ENCODE results near the gene SMARCC2.
"Not testable (repeated sequence)": the region's sequence is repeated elsewhere in the genome, so short reads cannot be mapped to it uniquely, and the experiment has no call there.

SMARCC2 gene

DNA sequence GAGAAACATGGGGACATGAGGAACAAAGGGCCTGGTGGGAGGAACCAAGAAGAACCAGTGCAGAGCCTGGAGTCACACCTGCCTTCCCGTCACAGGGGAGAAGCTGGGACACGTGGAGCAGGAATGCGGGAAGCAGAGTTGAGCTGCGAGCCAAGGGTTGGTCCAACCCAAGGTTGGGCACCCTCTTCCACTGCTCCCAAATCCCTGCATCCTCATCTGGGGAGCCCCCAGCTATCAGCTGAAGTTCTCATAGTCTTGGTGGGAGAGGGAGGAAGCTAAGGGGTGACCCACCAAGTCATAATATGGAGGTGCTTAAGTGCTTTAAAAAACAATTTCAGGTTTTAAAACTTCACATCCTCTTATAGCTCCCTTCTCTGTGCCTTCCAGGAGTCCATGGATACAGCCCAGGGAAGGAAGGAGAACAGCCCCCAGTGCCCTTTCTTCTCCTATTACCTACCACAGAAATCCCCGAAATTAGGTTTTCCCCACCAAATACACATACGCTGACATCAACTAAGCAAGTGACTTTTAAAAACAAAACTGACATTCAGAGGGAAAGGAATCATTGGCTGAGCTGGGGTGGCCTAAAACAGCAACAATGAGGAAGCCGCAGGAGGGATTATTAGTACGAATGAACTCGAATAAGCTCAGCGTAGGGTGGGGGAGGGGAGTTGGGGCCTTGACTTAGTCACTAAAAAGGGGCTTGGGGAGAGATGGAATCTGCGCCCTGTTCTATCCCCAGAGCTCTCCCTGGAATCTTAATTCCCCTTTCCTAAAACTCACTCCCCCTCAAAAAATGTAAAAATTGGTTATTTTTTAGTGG is 26.6 kb downstream of the SMARCC2 start:
- no peak for DNase-seq

DNA sequence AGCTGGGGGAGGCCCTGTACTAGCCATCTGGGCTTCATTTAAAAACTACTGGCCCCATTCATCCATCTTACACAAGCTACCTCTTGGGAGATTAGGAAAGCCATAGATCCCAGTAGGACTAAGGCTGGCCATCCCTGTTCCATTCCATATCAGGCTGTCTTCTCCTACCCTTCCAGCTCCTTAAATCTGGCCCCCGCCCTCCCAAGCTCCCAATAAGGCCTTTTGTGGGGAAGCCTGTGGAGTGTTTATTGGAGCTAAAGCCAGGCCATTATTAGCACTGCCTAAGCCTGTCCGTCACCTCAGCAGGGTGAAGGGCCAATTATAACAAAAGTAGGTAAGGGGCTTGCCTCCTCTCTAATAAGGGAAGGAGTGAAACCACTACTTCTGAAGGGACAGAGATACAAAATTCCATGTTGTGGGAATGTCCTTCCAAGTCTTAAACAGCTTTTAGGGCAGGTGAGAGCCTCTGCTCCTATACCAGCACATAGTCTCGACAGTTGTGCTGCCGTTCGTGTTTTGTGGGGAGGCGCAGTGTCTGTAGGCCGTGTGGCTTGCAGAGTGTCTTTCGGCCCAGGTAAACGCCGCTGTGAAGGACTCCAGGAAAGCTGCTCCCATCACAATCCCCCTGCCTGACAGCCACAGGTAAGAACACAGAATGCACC is 27.5 kb downstream of the SMARCC2 start:
- no peak for DNase-seq

DNA sequence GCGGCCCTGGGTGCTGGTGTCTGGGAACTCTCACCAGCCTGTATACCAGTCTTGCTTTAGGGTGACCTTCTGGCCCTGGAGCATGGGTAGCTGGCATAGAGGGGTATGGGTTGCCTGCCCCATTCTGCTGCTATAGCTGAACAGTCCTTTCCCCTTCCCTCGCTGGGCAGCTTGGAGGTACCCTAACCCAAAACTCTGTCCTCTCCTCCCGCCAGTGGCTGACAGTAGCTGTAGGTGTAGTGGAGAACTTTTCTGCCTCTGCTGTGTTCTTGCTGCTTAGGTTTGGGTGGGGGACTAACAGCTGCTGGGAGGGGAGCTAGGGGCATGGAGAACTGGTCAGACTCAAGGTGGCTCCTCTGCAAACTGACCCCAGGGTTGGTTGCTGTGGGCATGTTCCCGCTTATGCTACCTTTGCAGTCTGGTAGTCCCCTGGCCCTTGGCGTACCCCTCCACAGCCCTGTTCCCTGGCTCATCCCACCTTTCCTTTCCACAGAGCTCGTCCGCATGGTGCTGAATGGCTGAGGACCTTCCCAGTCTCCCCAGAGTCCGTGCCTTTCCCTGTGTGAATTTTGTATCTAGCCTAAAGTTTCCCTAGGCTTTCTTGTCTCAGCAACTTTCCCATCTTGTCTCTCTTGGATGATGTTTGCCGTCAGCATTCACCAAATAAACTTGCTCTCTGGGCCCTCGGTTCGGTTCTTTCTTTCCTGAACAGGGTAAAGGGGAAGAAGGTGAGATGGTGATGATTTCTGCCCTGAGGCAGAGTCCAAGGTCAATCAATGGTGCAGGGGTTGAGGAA is 28.2 kb downstream of the SMARCC2 start:
- DNase-seq = no peak

DNA sequence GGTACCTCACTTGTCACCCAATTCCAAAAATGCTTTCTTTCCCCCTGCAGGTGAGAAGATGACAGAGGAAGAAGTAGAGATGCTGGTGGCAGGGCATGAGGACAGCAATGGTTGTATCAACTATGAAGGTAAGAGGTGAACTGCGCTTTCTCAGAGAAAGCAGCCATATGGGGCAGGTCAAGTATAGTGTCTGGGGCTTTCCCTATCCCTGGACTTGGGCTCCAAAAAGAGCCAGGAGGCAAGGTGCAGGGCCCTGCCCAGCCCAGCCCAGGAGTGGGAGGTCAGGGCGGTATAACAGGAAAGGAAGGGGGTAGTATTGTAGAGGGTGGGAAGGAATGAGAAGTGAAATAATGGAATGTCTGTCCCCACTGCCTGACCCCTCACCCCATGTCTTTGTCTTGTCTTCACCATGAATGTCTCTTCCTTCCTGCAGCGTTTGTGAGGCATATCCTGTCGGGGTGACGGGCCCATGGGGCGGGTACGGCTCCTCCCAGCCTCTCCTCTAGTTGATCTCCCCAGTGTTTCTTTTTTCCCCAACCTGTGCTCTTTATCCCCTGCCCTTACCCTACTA is 29.0 kb downstream of the SMARCC2 start:
- peak; percentile 33 to 43 for DNase-seq

DNA sequence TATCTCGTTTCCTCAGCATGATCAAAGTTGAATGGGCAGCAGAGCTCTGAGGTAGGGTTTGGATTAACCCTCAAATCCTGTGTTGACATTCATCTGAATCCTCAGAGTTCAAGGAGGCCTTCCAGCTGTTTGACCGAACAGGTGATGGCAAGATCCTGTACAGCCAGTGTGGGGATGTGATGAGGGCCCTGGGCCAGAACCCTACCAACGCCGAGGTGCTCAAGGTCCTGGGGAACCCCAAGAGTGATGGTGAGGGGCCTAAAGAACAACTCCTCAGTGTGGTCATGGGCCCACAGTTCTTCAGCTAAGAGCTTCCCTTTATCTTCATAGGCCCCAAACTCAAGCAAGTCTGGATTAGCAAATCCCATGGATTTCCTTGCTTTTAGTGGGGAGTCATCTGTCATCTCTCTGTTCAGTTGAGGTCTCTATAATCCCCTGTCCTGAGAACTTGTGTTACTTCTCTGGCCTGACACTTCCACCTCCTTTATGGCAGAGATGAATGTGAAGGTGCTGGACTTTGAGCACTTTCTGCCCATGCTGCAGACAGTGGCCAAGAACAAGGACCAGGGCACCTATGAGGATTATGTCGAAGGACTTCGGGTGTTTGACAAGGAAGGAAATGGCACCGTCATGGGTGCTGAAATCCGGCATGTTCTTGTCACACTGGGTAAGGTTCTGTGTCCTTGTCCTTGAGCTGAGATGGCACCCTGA is 29.6 kb downstream of the SMARCC2 start:
- no peak for DNase-seq

DNA sequence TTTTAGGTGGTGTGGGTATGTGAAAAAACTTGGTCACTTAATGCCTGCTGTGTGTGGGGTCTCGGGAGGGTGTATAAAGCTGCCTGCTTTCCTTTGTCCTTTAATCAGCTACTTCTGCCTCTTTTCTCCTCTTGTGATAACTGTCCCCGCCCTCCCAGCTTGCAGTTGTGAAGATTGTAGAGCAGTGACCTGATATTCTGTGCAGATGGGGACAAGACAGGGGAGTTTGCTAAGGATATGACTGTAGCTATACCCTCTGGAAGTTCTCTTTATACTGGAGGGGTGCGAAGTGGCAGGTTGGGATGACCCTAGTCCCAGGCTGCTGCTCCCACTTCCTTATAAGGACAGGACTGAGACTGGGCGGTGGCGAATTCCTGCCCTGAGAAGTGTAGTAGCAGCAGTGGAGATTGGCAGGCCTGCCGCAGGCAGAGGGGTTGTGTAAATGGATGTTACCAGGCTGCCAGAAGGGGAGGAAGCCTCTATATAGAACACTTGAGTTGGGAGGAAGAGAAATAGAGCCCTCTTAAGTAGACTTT is 30.3 kb downstream of the SMARCC2 start:
- DNase-seq = no peak

DNA sequence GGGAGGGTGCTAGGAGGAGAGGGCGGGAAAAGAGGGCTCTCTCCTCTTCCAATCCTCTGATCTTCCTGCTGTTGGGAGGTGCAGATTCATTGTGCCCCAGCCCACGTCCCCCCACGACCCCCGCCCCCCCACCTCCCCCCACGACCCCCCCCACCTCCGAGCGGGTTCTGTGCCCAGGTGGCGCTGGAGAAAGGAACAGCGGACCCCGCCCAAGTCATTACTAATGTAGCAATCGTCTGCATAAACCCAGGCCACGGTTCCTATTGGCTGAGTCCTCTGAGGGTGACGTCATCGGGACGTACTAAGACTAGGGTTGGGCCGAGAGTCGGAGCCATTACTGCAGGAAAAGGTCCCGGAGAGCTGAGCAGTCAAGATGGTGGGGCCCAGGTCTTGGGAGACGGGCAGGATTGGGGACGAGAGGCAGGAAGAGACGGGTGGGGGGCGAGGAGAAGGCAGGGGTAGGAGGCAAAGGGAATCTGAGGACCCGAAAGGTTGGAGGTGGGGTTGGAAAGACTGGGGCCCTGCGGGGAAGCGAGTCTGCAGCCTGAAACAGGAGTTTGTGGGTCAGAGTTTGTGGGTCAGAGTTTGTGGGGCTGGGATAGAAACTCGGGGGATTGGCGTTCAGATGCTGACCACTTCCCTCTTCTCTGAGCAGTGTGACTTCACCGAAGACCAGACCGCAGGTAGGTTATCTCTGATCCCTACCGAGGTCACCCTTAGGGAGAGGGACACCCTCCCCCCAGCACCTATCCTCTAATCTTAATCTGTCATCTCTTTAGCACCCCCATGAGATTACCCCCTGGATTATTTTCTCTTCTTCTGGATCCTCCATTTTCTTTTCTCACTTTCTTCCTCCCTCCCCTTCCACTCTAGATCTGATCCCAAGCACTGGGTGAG is 31.0 kb downstream of the SMARCC2 start, which contains the start of gene MYL6:
TSS of gene MYL6 (plus strand) at position 331 of the 897 bp plus-strand sequence. CDS start at position 374, 43 bp downstream.
- peak; percentile 85 to 87 for DNase-seq

DNA sequence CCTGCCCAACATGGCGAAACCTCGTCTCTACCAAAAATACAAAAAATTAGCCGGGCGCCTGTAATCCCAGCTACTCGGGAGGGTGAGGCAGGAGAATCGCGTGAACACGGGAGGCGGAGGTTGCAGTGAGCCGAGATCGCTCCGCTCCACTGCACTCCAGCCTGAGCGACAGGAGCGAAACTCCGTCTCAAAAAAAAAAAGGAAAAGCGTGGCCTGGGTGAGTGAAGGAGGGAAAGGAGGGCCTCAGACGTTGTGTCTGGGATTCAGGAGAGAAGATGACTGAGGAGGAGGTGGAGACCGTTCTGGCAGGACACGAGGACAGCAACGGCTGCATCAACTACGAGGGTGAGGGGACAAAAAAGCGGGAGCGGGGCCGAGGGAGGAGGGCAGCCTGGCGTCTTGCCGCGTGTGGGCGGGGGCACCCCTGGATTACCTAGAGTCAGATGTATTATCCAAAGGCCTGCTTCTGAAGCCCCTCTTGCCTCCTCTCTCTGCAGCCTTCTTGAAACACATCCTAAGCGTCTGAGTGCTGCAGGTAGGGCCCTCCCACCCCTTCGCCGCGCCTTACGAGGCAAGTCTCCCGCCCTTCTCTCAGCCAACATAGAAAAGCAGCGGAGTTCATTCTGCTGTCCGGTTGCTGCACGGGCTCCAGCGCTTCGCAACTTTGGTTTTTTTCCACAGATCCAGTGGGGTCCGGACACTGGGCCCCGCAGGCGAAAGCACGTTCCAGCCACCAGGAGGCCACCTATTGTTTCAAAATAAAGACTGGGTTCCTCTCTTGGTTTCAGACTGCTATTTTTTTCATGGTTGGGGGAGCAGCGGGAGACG is 31.9 kb downstream of the SMARCC2 start:
- DNase-seq = peak; percentile 43 to 45

DNA sequence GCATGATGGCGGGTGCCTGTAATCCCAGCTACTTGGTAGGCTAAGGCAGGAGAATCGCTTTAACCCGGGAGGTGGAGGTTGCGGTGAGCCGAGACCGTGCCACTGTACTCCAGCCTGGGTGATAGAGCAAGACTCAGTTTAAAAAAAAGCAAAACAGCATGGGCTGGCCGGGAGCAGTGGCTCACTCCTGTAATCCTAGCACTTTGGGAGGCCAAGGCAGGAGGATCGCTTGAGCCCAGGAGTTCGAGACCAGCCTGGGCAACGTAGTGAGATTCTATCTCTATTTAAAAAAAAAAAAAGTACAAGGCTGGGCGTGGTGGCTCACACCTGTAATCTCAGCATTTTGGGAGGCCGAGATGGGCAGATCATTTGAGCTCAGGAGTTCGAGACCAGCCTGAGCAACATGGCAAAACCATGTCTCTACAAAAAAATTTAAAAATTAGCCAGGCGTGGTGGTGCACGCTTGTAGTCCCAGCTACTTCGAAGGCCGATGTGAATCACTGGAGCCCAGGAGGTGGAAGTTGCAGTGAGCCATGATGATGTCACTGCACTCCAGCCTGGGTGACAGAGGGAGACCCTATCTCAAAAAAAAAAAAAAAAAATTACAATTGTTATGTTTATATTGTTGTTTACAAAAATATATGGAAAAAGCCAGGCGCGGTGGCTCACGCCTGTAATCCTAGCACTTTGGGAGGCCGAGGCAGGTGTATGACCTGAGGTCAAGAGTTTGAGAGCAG is 32.7 kb downstream of the SMARCC2 start:
- not testable (repeated sequence) for DNase-seq

DNA sequence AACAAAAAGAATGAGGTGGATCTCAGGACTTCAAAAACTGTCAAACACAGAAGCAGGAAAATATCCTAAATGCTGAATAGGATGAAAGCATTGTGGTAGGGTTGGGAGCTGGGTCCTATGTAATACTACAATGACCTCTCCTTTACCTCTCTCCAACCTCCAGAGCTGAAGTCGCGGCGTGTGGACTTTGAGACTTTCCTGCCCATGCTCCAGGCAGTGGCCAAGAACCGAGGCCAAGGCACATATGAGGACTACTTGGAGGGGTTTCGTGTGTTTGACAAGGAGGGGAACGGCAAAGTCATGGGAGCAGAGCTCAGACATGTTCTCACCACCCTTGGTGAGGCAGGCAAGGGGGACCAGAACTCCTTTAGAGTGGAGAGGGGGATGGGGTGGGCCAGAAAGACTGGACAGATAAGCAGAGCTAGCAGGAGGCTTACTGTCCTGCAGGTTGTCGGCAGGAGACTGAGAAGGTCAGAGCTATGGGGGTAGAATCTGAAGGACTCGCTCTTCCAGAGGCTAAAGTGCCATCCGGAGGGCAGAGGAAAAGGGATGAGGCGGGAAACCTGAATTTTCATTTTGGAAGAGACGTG is 33.9 kb downstream of the SMARCC2 start:
- no peak for DNase-seq

DNA sequence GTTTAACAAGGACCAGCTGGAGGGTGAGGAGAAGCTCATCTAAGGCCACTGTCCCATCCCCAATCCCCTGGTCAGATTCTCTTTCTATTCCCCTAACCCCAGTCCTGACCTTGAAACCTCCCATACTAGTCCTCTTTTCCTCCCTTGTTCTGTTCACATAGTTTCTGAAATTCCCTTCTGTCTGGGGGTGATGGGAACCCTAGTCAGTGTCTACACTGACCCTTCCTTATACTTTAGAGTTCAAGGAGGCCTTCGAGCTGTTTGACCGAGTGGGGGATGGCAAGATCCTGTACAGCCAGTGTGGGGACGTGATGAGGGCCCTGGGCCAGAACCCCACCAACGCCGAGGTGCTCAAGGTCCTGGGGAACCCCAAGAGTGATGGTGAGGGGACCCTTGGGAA is 34.5 kb downstream of the SMARCC2 start:
- no peak for DNase-seq

DNA sequence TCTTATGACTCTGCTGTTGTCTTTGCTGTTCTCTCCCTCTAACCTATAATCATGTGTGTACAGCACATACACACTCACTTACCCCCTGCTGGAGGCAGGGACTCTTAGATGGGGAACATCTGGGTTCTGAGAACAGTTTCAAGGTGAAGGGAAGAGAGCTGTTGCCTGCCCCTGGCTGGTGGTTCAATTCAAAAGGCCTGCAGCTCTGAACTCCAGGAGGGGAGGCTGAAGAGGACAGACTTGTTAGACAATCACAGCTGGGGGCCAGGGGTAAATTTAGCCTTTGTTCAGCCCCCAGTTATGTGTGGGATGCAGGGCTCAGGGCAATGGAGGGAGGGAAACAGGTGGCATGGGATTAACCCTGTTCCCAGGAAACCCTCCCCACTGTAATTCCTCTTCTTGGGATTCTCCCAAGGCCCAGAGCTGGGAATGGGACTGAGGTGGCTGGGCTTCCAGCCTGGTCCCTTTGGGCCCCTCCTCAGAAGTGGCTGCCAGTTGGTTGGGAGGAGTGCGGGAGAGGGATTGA is 35.0 kb downstream of the SMARCC2 start:
- DNase-seq = no peak

DNA sequence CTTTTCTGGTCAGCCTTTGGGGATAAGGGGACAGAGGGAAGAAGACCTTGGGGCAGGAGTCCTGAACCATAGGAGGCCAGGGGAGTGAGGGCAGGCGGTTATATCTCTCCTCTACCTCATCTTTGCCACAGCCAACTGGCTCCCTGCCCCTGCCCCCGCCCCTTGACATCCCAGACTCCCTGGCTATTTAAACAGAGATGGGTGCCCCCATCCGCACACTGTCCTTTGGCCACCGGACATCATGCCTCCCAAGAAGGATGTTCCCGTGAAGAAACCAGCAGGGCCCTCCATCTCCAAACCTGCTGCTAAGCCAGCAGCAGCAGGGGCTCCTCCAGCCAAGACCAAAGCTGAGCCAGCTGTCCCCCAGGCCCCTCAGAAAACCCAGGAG is 35.6 kb downstream of the SMARCC2 start:
- no peak for DNase-seq

DNA sequence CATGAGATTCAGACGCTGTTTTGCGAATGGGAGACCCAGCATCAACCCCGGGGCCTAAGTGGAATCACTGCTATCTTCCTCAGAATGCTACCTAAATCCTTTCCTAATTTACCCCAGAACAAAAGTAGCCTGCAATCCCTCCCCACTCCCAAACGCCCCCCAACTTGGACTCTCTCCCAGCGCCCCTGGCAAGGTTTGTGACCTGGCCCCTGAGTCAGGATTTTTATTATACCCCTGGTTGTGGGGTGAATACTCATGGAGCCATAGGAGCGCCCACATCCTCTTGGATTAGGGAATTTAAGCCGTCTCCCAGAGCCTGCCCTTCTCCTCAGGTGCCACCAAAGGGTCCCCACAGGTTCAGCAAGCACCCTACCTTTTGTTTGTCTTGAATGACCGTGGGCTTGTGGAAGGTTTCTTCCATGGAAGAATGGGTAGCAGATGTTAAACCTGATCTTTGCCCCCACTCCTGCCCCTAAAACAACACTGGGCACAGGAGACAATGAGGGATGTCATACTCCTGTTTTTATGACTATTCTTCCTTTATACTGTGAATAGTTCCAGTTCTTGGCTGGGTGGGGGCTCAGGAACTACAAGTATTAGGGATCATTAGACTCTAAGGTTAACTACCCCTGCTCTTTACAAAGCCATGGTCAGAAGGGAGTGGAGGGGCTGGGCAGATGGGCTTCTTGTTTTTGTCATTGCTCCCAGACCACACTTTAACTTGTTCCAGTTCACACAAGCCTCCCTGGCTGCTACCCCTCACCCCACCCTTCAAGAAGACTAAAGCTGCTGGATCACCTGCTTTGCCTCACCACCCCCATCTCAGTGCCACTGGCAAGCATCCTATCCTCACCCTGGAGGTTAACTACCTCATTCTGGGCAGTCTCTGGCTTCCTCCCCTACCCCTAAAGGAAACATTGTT is 36.3 kb downstream of the SMARCC2 start:
- no peak for DNase-seq

DNA sequence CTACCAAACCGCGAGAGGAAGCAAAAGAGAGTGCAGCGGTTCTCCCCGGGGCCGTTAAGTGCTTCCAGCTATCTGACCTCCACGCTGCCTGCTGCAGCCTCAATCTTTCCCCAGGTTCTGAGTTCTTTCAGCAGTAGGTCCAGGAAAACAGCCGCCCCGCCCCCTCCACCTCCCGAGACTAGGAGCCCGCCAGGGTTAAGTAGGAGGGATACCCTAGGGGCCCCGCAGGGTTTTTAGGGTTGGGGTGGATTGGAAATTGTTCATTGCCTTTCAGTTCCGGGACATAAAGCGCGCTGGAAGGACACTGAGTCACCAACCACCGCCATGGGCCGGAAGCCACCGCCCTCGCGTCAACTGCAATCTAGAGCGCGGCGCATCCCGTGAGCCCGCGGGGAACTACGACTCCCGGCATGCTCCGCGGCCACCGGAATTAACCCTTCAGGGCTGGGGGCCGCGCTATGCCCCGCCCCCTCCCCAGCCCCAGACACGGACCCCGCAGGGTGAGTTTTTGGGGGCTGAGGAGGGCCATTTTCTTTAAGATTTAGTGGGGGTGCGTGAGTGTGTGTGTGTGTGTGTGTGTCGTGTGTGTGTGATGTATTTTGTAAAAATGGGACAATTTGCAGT is 37.0 kb downstream of the SMARCC2 start, which contains the start of gene MYL6B:
TSS of gene MYL6B (plus strand) at position 456 of the 624 bp plus-strand sequence. CDS start 1,332 bp downstream, outside the sequence.
- DNase-seq = peak; percentile 90 to 92

DNA sequence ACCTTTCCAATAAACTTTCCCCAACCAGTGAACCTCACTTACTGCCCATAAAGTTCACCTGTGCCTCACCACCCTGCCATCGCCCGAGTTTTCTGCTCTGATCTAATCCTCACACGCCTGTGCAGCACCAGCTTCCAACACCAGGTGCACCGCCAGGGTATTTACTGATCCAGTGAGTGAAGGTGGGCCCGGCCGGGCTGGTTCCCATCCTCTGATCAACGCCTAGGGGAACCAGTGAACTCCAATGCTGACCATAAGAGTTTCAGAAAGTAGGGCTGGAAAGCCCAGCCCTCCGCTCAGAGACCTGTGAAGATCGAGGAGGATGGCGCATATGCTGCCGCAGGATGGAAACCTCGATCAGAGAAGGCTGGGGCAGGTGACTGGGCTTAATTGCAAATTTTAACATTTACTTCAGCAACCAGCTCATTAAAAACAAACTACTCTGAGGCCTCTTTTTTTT is 37.6 kb downstream of the SMARCC2 start:
- DNase-seq = peak; percentile 53 to 68

DNA sequence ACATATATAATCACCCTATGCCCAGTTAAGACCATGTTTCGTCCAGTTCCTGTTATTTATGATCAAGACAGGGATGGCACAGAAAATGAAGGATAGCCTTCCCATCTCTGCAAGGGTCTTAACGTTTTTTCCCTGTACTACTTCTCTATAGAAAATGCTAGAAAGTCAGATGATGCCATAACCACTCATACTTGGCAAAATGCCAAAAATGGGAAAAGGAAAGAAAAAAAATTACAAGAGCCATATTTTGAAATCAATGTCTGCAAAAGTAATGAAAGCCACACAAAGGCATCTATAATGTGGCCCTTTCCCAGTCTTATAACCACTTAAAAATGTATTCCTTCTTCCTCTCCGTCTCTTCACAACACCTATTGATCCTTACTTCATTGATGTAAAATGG is 38.7 kb downstream of the SMARCC2 start:
- DNase-seq = no peak

All from stimulated activated CD4-positive, alpha-beta T cell treated with anti-CD3 and anti-CD28 coated beads, Interleukin-2, amount 100 ng/mL, for 48 hours (primary cell).